OCI-LY7 (cell line): Measurements from ENCODE around the gene PCDHGA4.

Source experiments
- CTCF ChIP-seq: fragments of 200-600 bp; sonication (generic); conservative IDR thresholded peaks from 2 replicates; pipeline ENCODE4 v1.5.1; 2014; ENCODE audit warnings: mild to moderate bottlenecking, antibody characterized with exemption, low read length, moderate library complexity, mixed read lengths
- EZH2phosphoT487 ChIP-seq: fragments of 200-600 bp; sonication (generic); IDR thresholded peaks from 2 replicates; pipeline ENCODE4 v1.6.1; 2018; ENCODE audit warnings: low read depth, borderline replicate concordance, mild to moderate bottlenecking, mixed run types, antibody characterized with exemption, low read length, moderate library complexity, mixed read lengths

GRCh38 chr5:141322261-141322660, 32.6 kb upstream of the PCDHGA4 start:
- no peak for TF ChIP-seq CTCF
- no peak for TF ChIP-seq EZH2phosphoT487
